ENCODE results near the gene FXYD3. TPM values are rescaled to one million over a fixed set of nuclear protein-coding genes. Genes with fewer than 3 reads are reported as not detected.

The FXYD3 gene
- polyA plus RNA-seq, 1 of the 3 experiments (the other 2 are of a cell fraction): not detected

DNA sequence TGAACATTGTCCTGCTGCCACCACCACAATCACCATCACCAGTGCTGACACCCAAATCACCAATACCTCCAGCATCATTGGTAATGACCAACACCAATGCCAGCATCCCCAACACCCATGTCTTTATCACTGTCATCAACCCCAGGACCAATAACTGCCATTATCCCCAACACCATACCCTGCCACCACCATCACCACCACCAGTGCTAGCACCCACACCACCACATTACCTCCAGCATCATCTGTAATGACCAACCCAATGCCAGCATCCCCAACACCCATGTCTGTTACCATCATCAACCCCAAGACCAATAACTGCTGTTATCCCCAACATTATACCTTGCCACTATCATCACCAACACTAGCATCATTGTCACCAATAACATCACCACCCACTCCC lies 16.6 kb downstream of the FXYD3 start (continued):
- TF ChIP-seq RAD21 (IDR thresholded peaks at IDR 0.05; ENCODE audit: low read length) (no peak), SIN3A (IDR thresholded peaks at IDR 0.05; ENCODE audit: borderline replicate concordance, low read depth, low read length) (no peak), NRF1 (IDR thresholded peaks at IDR 0.05; ENCODE audit: low read depth, low read length) (no peak), TEAD4 (IDR thresholded peaks at IDR 0.05; ENCODE audit: borderline replicate concordance, insufficient read depth) (no peak)
- TF ChIP-seq, protein P1, sequence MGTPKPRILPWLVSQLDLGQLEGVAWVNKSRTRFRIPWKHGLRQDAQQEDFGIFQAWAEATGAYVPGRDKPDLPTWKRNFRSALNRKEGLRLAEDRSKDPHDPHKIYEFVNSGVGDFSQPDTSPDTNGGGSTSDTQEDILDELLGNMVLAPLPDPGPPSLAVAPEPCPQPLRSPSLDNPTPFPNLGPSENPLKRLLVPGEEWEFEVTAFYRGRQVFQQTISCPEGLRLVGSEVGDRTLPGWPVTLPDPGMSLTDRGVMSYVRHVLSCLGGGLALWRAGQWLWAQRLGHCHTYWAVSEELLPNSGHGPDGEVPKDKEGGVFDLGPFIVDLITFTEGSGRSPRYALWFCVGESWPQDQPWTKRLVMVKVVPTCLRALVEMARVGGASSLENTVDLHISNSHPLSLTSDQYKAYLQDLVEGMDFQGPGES (IDR thresholded peaks at IDR 0.05; ENCODE audit: low read depth, low read length): no peak

DNA sequence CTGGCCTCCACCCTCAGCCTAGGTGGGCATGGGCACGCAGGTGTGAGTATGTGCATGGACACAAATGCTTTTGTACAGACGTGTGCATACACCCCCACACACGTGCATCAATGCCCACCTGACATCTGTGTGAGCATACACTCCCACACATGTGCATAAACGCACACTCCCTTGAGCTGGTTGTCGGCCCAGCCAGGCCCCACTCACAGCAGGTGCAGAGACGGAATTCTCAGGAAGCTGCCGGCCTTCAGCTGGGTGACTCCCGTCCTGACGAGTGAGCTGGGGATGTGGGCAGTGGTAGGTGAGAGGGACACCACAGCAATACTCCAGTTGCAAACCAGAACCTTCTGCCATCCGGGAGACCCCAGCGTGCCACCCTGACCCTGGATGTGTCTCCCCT lies 18.2 kb downstream of the FXYD3 start:
- TF ChIP-seq, protein P2, sequence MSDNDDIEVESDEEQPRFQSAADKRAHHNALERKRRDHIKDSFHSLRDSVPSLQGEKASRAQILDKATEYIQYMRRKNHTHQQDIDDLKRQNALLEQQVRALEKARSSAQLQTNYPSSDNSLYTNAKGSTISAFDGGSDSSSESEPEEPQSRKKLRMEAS (IDR thresholded peaks at IDR 0.05; ENCODE audit: low read depth): no peak
- TF ChIP-seq FOXJ3 (CRISPR knock-in tag; IDR thresholded peaks at IDR 0.05): no peak
- no peak for TF ChIP-seq TEAD4 (IDR thresholded peaks at IDR 0.05; ENCODE audit: borderline replicate concordance, insufficient read depth)
- TF ChIP-seq, protein P1 (IDR thresholded peaks at IDR 0.05; ENCODE audit: low read depth, low read length): no peak
- no peak for TF ChIP-seq YY1 (IDR thresholded peaks at IDR 0.05; ENCODE audit: low read depth)
- no peak for TF ChIP-seq NFIC (IDR thresholded peaks at IDR 0.05; ENCODE audit: borderline replicate concordance)
- no peak for TF ChIP-seq TCF12 (IDR thresholded peaks at IDR 0.05)
- TF ChIP-seq, protein P3, sequence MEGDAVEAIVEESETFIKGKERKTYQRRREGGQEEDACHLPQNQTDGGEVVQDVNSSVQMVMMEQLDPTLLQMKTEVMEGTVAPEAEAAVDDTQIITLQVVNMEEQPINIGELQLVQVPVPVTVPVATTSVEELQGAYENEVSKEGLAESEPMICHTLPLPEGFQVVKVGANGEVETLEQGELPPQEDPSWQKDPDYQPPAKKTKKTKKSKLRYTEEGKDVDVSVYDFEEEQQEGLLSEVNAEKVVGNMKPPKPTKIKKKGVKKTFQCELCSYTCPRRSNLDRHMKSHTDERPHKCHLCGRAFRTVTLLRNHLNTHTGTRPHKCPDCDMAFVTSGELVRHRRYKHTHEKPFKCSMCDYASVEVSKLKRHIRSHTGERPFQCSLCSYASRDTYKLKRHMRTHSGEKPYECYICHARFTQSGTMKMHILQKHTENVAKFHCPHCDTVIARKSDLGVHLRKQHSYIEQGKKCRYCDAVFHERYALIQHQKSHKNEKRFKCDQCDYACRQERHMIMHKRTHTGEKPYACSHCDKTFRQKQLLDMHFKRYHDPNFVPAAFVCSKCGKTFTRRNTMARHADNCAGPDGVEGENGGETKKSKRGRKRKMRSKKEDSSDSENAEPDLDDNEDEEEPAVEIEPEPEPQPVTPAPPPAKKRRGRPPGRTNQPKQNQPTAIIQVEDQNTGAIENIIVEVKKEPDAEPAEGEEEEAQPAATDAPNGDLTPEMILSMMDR (IDR thresholded peaks at IDR 0.05): no peak
- no peak for TF ChIP-seq FOSL2 (IDR thresholded peaks at IDR 0.05; ENCODE audit: borderline replicate concordance, low read depth)
- no peak for TF ChIP-seq TAF1 (IDR thresholded peaks at IDR 0.05; ENCODE audit: borderline replicate concordance, low read depth, low read length)
- H3K27me3 ChIP-seq (ENCODE audit: insufficient read depth): peaks cover 15% of the 10 kb centered on the region; the same call in 1 of the 2 replicates
- no peaks in the 10 kb centered on the region for H3K36me3 ChIP-seq (replicated peaks in 1 of 2; ENCODE audit: control insufficient read depth in 1 of 2, insufficient read depth in 2 of 2, low read length in 1 of 2)
- H3K4me2 ChIP-seq: no peak overlapping the region
- H4K20me1 ChIP-seq (ENCODE audit: insufficient read depth): no peaks in the 10 kb centered on the region
- no peak overlapping the region for H3K27ac ChIP-seq (ENCODE audit: low read depth in 2 of 2, low read length in 1 of 2)
- H2AFZ ChIP-seq (ENCODE audit: low read depth): no peak overlapping the region
- no peaks in the 10 kb centered on the region for H3K9me2 ChIP-seq
- H3K4me1 ChIP-seq (ENCODE audit: control insufficient read depth in 1 of 2, insufficient read depth in 2 of 2, low read depth in 1 of 2, low read length in 1 of 2): peaks cover 0 to 6% of the 10 kb centered on the region in 2 experiments; a peak in 1 of 4 replicates
- no peak overlapping the region for H3K9ac ChIP-seq
- H3F3A ChIP-seq (replicated peaks; ENCODE audit: insufficient read depth): no peaks in the 10 kb centered on the region
- H3K79me2 ChIP-seq (ENCODE audit: insufficient read depth): no peaks in the 10 kb centered on the region
- WGBS (ENCODE audit: low lambda C conversion rate): 58% methylated on average over 11 of the region's 11 CpGs
- no peaks in the 10 kb centered on the region for H3K9me3 ChIP-seq
- no peak overlapping the region for H3K4me3 ChIP-seq (ENCODE audit: low read depth in 2 of 2, low read length in 1 of 2)
- DNase-seq: no peak
- ChIA-PET POLR2A (no interaction called here), CTCF (interaction anchor here (1.0 to 5.4 kb wide), 5 partner anchors 9 to 131 kb away, joined by 3 to 66 read pairs (median 25); partner anchors contain the start of gene FXYD3)

Measured in SK-N-SH (cell line).